Keratinocyte (primary cell): ENCODE results near the gene TNFRSF25. TPM values are rescaled to one million over a fixed set of nuclear protein-coding genes. Genes with fewer than 3 reads are reported as not detected.

ENCODE experiments used
- DNase-seq: peaks from one replicate; pipeline ENCODE4 v3.0.0-alpha.2; 2011; ENCODE audit warnings: low read depth, missing footprints, low spot score
- FAIRE-seq: peaks from 2 replicates; lab custom pipeline; 2011; peaks lifted over from hg19 to GRCh38; lab: Jason Lieb, UNC
- H2AFZ ChIP-seq: 2 replicates; pipeline ENCODE4 v1.6.0; 2012; ENCODE audit warnings: low read length, control low read depth, inconsistent platforms; ENCODE audit not compliant: control insufficient read depth
- H3K27ac ChIP-seq: 2 replicates; pipeline ENCODE4 v1.5.1; 2011; ENCODE audit warnings: low read length; ENCODE audit not compliant: control insufficient read depth, insufficient read depth
- H3K27me3 ChIP-seq: 3 replicates; pipeline ENCODE4 v1.6.0; 2011; ENCODE audit warnings: low read length; ENCODE audit not compliant: control insufficient read depth, insufficient read depth; ENCODE audit errors: extremely low read depth
- H3K36me3 ChIP-seq, 2 experiments: 2 replicates in 1 of 2; 3 replicates in 1 of 2; pipeline ENCODE4 v1.5.1; 2011; ENCODE audit warnings: low read length in 2 of 2, mild to moderate bottlenecking in 1 of 2; ENCODE audit not compliant: control insufficient read depth in 2 of 2, insufficient read depth in 2 of 2; ENCODE audit errors: extremely low read depth in 1 of 2
- H3K4me1 ChIP-seq: 3 replicates; pipeline ENCODE4 v1.5.1; 2011; ENCODE audit warnings: low read length; ENCODE audit not compliant: control insufficient read depth, insufficient read depth; ENCODE audit errors: extremely low read depth
- H3K4me2 ChIP-seq: 3 replicates; pipeline ENCODE4 v1.6.0; 2011; ENCODE audit warnings: low read depth, low read length; ENCODE audit not compliant: control insufficient read depth, insufficient read depth; ENCODE audit errors: extremely low read depth
- H3K4me3 ChIP-seq, 3 experiments: fragments of 200-600 bp in 1 of 3; sonication (generic) in 1 of 3; 2 replicates in 2 of 3; 3 replicates in 1 of 3; pipeline ENCODE4 v1.5.1; 2011 to 2016; ENCODE audit warnings: low read length in 3 of 3, mild to moderate bottlenecking in 3 of 3, control low read depth in 2 of 3, inconsistent platforms in 1 of 3, low read depth in 1 of 3, mixed read lengths in 1 of 3, mixed run types in 1 of 3, moderate library complexity in 1 of 3; ENCODE audit not compliant: control insufficient read depth in 2 of 3, insufficient read depth in 2 of 3; ENCODE audit errors: extremely low read depth in 1 of 3
- H3K79me2 ChIP-seq: 2 replicates; pipeline ENCODE4 v1.6.0; 2012; ENCODE audit warnings: low read length; ENCODE audit not compliant: control insufficient read depth, insufficient read depth
- H3K9ac ChIP-seq: 3 replicates; pipeline ENCODE4 v1.6.0; 2011; ENCODE audit warnings: low read length; ENCODE audit not compliant: control insufficient read depth, insufficient read depth; ENCODE audit errors: extremely low read depth
- H3K9me1 ChIP-seq: 3 replicates; pipeline ENCODE4 v1.6.0; 2011; ENCODE audit warnings: low read length; ENCODE audit not compliant: control insufficient read depth, insufficient read depth; ENCODE audit errors: extremely low read depth
- H3K9me3 ChIP-seq: 2 replicates; pipeline ENCODE4 v1.5.1; 2012; ENCODE audit warnings: low read depth, low read length; ENCODE audit not compliant: control insufficient read depth
- H4K20me1 ChIP-seq: 3 replicates; pipeline ENCODE4 v1.6.0; 2011; ENCODE audit warnings: low read length; ENCODE audit not compliant: control insufficient read depth, insufficient read depth; ENCODE audit errors: extremely low read depth
- EZH2 ChIP-seq: IDR thresholded peaks from one replicate; pipeline ENCODE4 v1.6.1; 2012; ENCODE audit warnings: inconsistent platforms, mild to moderate bottlenecking, low read length, moderate library complexity
- dilution Hi-C: fragments of 300-500 bp; cut with MboI; formaldehyde crosslinking; loops from one replicate; pipeline ENCODE4 v1.7.0; 2020; ENCODE audit warnings: low sequenced_read_pairs; ENCODE audit not compliant: extremely low pct_ligation_motif_present
- polyA plus RNA-seq, 5 experiments: library from polyadenylated mRNA; depleted of rRNA in 3 of 5; stranded (reverse) in 3 of 5; stranded (forward) in 1 of 5; unstranded in 1 of 5; fragments of >200 nt; gene quantifications; 1 replicate in 1 of 5; 2 replicates in 3 of 5; 3 replicates in 1 of 5; pipeline versions ENCODE4 v1.2.1 to v1.2.3, GENCODE V29; 2011 to 2012; ENCODE audit warnings: missing spikeins in 2 of 5, low read depth in 1 of 5, low replicate concordance in 1 of 5
- TF ChIP-seq, protein P1 (sequence below), 3 experiments: IDR thresholded peaks in 1 of 3; conservative IDR thresholded peaks in 1 of 3; optimal IDR thresholded peaks in 1 of 3; 2 replicates in 2 of 3; 3 replicates in 1 of 3; pipeline versions ENCODE3 to v1.5.1; 2011; ENCODE audit warnings: low read length in 3 of 3, mild to moderate bottlenecking in 3 of 3, moderate library complexity in 2 of 3, control low read depth in 1 of 3, inconsistent platforms in 1 of 3; ENCODE audit not compliant: insufficient read depth in 2 of 3; ENCODE audit errors: extremely low read depth in 1 of 3

TNFRSF25 gene
- polyA plus RNA-seq, 1 donor (not counting 4 experiments of a cell fraction or from before 2014, with no cell fraction given): 12.4 TPM

GRCh38 chr1:6472391-6472790 is 6.4 kb upstream of the TNFRSF25 start:
- H3K27ac ChIP-seq: peak overlapping the region; percentile 67
- H3K79me2 ChIP-seq: no peaks in the 10 kb centered on the region
- H3K4me2 ChIP-seq: peak overlapping the region; percentile 68

GRCh38 chr1:6471970-6472368 is 6.0 kb upstream of the TNFRSF25 start:
- Histone ChIP-seq H3K27ac (peak overlapping the region; percentile 67), H3K4me1 (peaks cover 17% of the 10 kb centered on the region), H3K9ac (peak overlapping the region; percentile 63), H3K36me3 (peaks cover 44 to 45% of the 10 kb centered on the region in 2 experiments), H3K9me3 (no peaks in the 10 kb centered on the region), H4K20me1 (no peaks in the 10 kb centered on the region), H3K79me2 (no peaks in the 10 kb centered on the region), H3K4me2 (peak overlapping the region; percentile 68), H3K27me3 (no peaks in the 10 kb centered on the region), H3K9me1 (peaks cover 2% of the 10 kb centered on the region), H3K4me3 (peak overlapping the region in 1 of 3 experiments; percentile 15), H2AFZ (no peak overlapping the region)
- TF ChIP-seq EZH2: no peak
- TF ChIP-seq, protein P1, sequence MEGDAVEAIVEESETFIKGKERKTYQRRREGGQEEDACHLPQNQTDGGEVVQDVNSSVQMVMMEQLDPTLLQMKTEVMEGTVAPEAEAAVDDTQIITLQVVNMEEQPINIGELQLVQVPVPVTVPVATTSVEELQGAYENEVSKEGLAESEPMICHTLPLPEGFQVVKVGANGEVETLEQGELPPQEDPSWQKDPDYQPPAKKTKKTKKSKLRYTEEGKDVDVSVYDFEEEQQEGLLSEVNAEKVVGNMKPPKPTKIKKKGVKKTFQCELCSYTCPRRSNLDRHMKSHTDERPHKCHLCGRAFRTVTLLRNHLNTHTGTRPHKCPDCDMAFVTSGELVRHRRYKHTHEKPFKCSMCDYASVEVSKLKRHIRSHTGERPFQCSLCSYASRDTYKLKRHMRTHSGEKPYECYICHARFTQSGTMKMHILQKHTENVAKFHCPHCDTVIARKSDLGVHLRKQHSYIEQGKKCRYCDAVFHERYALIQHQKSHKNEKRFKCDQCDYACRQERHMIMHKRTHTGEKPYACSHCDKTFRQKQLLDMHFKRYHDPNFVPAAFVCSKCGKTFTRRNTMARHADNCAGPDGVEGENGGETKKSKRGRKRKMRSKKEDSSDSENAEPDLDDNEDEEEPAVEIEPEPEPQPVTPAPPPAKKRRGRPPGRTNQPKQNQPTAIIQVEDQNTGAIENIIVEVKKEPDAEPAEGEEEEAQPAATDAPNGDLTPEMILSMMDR (optimal IDR thresholded peaks at IDR 0.05 in 1 of 3, IDR thresholded peaks at IDR 0.05 in 1 of 3, conservative IDR thresholded peaks at IDR 0.05 in 1 of 3; ENCODE audit: extremely low read depth in 1 of 3, insufficient read depth in 2 of 3, low read length in 3 of 3): no peak
- FAIRE-seq (peak; percentile 81), DNase-seq (no peak)
- dilution Hi-C loops: no loop called here

More at GRCh38 chr1:6472391-6472790, 6.4 kb upstream of the TNFRSF25 start:
- FAIRE-seq: no peak
- Histone ChIP-seq H3K9me3 (no peaks in the 10 kb centered on the region), H3K9ac (peak overlapping the region; percentile 63), H2AFZ (no peak overlapping the region), H3K9me1 (peaks cover 2% of the 10 kb centered on the region), H3K4me1 (peaks cover 17% of the 10 kb centered on the region), H3K36me3 (peaks cover 40 to 46% of the 10 kb centered on the region in 2 experiments), H3K27me3 (no peaks in the 10 kb centered on the region), H4K20me1 (no peaks in the 10 kb centered on the region), H3K4me3 (peak overlapping the region in 1 of 3 experiments; percentile 15)
- dilution Hi-C loops: no loop called here
- TF ChIP-seq, protein P1 (optimal IDR thresholded peaks at IDR 0.05 in 1 of 3, IDR thresholded peaks at IDR 0.05 in 1 of 3, conservative IDR thresholded peaks at IDR 0.05 in 1 of 3; ENCODE audit: extremely low read depth in 1 of 3, insufficient read depth in 2 of 3, low read length in 3 of 3): peak; percentile 49 to 65 (median 57)
- TF ChIP-seq EZH2: no peak
- no peak for DNase-seq
